Right lobe of liver (tissue), 4 donors: ENCODE data around the gene FAM83F.

Experiments
- CTCF ChIP-seq, 4 donors: fragments of 200-600 bp in 3 of 4; fragments of 450-650 bp in 1 of 4; IDR thresholded peaks; one replicate each; pipeline versions ENCODE4 v1.5.1 to v1.8.0; 2016 to 2022; ENCODE audit warnings: antibody characterized with exemption in 4 of 4, mild to moderate bottlenecking in 2 of 4
- POLR2A ChIP-seq: fragments of 450-650 bp; IDR thresholded peaks from one replicate; pipeline ENCODE4 v1.6.1; 2017; ENCODE audit warnings: antibody characterized with exemption, mild to moderate bottlenecking
- donor health status: DM: no; HTN: no; CAD: no.
- donor health status: DM: no; HTN: no; CAD: no.
- donor health status: DM: no; HTN: yes; CAD: no.

GRCh38 chr22:39988386-39989114, 6.2 kb upstream of the FAM83F start:
- TF ChIP-seq CTCF (IDR thresholded peaks at IDR 0.05), result no peak
- TF ChIP-seq POLR2A, result no peak
